Measurements from ENCODE around the gene C2orf78. TPM values are rescaled to one million over a fixed set of nuclear protein-coding genes. Genes with fewer than 3 reads are reported as not detected.
A peak's percentile ranks its signal among the peaks of the same experiment; 100 is the strongest.
"Not testable (repeated sequence)": the region's sequence is repeated elsewhere in the genome, so short reads cannot be mapped to it uniquely, and the experiment has no call there.

The C2orf78 gene
- total RNA-seq, 1 donor from 2014 or later = not detected

GRCh38 chr2:73740767-73741166 is 43.2 kb upstream of the C2orf78 start:
- peaks cover 15% of the 10 kb centered on the region for H3K4me1 ChIP-seq
- H3K4me3 ChIP-seq = no peak overlapping the region
- intact Hi-C loops (cut with DNase I) = no loop called here
- no peaks in the 10 kb centered on the region for H3K9me3 ChIP-seq
- no peaks in the 10 kb centered on the region for H3K36me3 ChIP-seq
- no peaks in the 10 kb centered on the region for H3K27me3 ChIP-seq
- no peak overlapping the region for H3K27ac ChIP-seq
- DNase-seq (ENCODE audit: extremely low spot score in 2 of 2) = no peak
- TF ChIP-seq POLR2A (IDR thresholded peaks at IDR 0.05) (no peak), CTCF (IDR thresholded peaks at IDR 0.05) (no peak), POLR2AphosphoS5 (IDR thresholded peaks at IDR 0.05; ENCODE audit: insufficient read depth in 1 of 2, low read depth in 1 of 2) (no peak)

GRCh38 chr2:73746015-73746876 is 37.7 kb upstream of the C2orf78 start:
- H3K27ac ChIP-seq = no peak overlapping the region
- H3K4me1 ChIP-seq = no peaks in the 10 kb centered on the region
- DNase-seq (ENCODE audit: extremely low spot score in 2 of 2) = no peak
- no peaks in the 10 kb centered on the region for H3K27me3 ChIP-seq
- intact Hi-C loops (cut with DNase I) = no loop called here
- H3K36me3 ChIP-seq = peaks cover 0 to 3% of the 10 kb centered on the region in 2 donors
- no peaks in the 10 kb centered on the region for H3K9me3 ChIP-seq
- peak in 1 of 2 donors; percentile 46 for TF ChIP-seq POLR2AphosphoS5 (IDR thresholded peaks at IDR 0.05; ENCODE audit: insufficient read depth in 1 of 2, low read depth in 1 of 2)
- TF ChIP-seq POLR2A (IDR thresholded peaks at IDR 0.05) = no peak
- TF ChIP-seq CTCF (IDR thresholded peaks at IDR 0.05) = no peak
- no peak overlapping the region for H3K4me3 ChIP-seq

GRCh38 chr2:73746877-73747208 is 37.1 kb upstream of the C2orf78 start:
- no peaks in the 10 kb centered on the region for H3K4me1 ChIP-seq
- H3K4me3 ChIP-seq = no peak overlapping the region
- no peak overlapping the region for H3K27ac ChIP-seq
- peaks cover 0 to 3% of the 10 kb centered on the region in 2 donors for H3K36me3 ChIP-seq
- no peaks in the 10 kb centered on the region for H3K9me3 ChIP-seq
- intact Hi-C loops (cut with DNase I) = no loop called here
- no peak for DNase-seq (ENCODE audit: extremely low spot score in 2 of 2)
- TF ChIP-seq POLR2AphosphoS5 (IDR thresholded peaks at IDR 0.05; ENCODE audit: insufficient read depth in 1 of 2, low read depth in 1 of 2) = no peak
- H3K27me3 ChIP-seq = no peaks in the 10 kb centered on the region

GRCh38 chr2:73749314-73749713 is 34.7 kb upstream of the C2orf78 start:
- H3K27ac ChIP-seq = no peak overlapping the region
- no peaks in the 10 kb centered on the region for H3K9me3 ChIP-seq
- no peak overlapping the region for H3K4me3 ChIP-seq
- no peak for DNase-seq (ENCODE audit: extremely low spot score in 2 of 2)
- H3K36me3 ChIP-seq = peaks cover 0 to 3% of the 10 kb centered on the region in 2 donors
- intact Hi-C loops (cut with DNase I) = no loop called here
- no peak for TF ChIP-seq POLR2AphosphoS5 (IDR thresholded peaks at IDR 0.05; ENCODE audit: insufficient read depth in 1 of 2, low read depth in 1 of 2)
- TF ChIP-seq CTCF (IDR thresholded peaks at IDR 0.05) = no peak
- no peak for TF ChIP-seq POLR2A (IDR thresholded peaks at IDR 0.05)
- no peaks in the 10 kb centered on the region for H3K4me1 ChIP-seq
- H3K27me3 ChIP-seq = no peaks in the 10 kb centered on the region

- intact Hi-C loops (cut with DNase I) = loop anchor here (1.0 kb wide), 1 partner anchor 43 kb away; no protein-coding TSS in a partner anchor
- not testable (repeated sequence) for H3K4me1 ChIP-seq; DNase-seq (ENCODE audit: extremely low spot score in 2 of 2); H3K27ac ChIP-seq; H3K4me3 ChIP-seq; H3K9me3 ChIP-seq; H3K27me3 ChIP-seq
- peaks cover 0 to 14% of the 10 kb centered on the region in 2 donors for H3K36me3 ChIP-seq
These were observed 29.7 kb upstream of the C2orf78 start for GRCh38 chr2:73754332-73754731.

GRCh38 chr2:73759285-73759764 is 24.7 kb upstream of the C2orf78 start:
- intact Hi-C loops (cut with DNase I) = no loop called here
- no peak overlapping the region for H3K4me3 ChIP-seq
- H3K36me3 ChIP-seq = peaks cover 0 to 47% of the 10 kb centered on the region in 2 donors
- no peak for TF ChIP-seq POLR2AphosphoS5 (IDR thresholded peaks at IDR 0.05; ENCODE audit: insufficient read depth in 1 of 2, low read depth in 1 of 2)
- no peak for TF ChIP-seq CTCF (IDR thresholded peaks at IDR 0.05)
- no peak for TF ChIP-seq POLR2A (IDR thresholded peaks at IDR 0.05)
- no peaks in the 10 kb centered on the region for H3K9me3 ChIP-seq
- no peaks in the 10 kb centered on the region for H3K27me3 ChIP-seq
- no peak overlapping the region for H3K27ac ChIP-seq
- no peak for DNase-seq (ENCODE audit: extremely low spot score in 2 of 2)
- H3K4me1 ChIP-seq = peaks cover 16% of the 10 kb centered on the region

Data from vagina (tissue), 2 donors.